Colon (tissue), 2 donors: ENCODE results near the gene HTRA1.
A peak's percentile ranks its signal among the peaks of the same experiment; 100 is the strongest.

ENCODE experiments used
- FAIRE-seq: peaks from 2 replicates; lab custom pipeline; 2012; peaks lifted over from hg19 to GRCh38; lab: Jason Lieb, UNC
- donor health status: control.
- donor health status: control.

HTRA1 gene

GRCh38 chr10:122519144-122519543, 57.8 kb downstream of the HTRA1 start:
- no peak for FAIRE-seq

DNA sequence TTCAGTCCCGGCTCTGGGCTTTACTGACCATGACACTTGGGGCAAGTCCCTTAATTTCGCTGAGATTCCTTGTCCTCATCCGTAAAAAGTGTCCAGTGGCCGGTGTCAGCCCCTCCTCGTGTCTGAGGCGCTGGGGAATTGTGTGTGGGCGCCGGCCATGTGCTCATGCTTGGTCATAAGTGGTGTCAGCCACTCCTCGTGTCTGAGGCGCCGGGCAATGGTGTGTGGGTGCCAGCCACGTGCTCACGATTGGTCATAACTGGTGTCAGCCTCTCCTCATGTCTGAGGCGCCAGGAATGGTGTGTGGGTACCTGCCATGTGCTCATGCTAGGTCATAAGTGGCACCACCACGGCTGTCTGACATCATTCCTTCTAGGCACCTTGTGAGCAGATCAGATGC, 58.5 kb downstream of the HTRA1 start:
- no peak for FAIRE-seq

DNA sequence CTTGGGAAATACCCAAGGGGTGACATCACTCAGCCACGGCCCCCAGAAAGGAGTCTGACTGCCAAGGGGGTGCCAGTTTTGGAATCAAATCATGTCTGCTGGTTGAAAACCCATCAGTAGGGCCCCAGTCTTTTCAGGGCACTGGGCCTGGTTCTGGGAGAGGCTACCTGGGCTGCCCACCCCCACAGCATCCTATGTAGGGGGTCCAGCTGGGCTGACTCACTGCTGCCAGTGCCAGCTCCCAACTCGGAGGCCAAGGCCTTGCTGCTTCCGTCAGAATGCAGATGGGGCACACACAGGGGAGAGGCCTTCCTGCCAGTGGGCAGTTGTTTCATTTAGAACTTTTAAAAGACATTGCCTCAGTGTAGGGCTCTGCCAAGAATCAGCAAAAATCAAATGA, 59.7 kb downstream of the HTRA1 start:
- FAIRE-seq = no peak

DNA sequence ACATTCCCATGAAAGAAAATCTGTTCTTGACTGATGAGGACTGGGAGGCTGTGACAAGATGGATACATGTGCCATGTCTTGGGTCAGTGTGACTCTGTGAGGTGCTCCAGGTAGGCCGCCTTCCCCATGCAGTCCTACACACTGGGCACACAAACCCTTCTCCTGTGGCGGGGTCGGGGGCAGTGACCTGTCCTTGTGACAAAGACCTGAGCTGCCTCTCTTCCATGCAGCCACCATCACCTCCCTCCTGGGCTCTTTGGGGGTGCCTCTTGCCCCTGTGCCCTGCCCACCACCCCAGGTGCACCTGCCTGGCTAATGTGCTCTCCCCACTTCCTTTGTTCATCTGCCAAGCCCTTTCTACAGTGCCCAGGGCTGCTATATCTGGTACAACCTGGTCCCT, 63.5 kb downstream of the HTRA1 start:
- no peak for FAIRE-seq

DNA sequence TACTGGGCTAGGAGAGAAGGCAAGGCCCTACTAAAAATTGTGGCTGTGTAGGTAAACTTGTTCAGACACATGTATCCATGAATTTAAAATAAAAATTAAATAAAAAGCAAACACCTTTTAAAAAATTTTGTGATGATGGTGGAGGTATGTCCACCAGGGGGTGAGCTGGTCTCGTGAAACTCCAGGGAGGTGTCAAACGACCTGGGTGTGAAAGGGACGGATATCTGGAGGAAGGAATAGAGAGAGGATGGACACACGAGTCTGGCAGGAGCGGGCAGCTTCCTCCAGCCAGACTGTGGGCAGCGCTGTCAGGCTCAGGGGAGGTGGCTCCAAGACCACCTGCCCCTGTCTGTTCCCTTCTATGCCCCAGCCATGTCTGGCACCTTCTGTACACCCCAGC, 64.4 kb downstream of the HTRA1 start:
- no peak for FAIRE-seq

DNA sequence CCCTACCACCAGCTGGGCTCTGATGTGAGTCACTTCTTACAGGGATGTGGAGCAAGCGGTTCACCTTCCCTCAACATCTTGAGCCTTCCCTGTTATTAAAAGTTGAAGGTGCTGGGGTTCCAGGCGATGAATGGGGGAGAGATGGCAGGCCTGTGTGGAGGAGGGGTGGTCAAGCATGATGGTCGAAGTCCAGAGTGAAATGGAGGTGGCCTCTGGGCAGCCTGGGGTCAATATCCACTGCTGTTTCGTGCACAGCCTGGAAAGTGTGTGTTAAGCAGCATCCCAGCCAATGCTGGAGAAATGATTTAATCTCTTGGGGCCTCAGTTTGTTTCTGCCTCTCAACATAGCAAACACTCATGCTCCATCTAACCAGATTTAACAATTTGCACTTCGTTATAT, 65.5 kb downstream of the HTRA1 start:
- FAIRE-seq = no peak

DNA sequence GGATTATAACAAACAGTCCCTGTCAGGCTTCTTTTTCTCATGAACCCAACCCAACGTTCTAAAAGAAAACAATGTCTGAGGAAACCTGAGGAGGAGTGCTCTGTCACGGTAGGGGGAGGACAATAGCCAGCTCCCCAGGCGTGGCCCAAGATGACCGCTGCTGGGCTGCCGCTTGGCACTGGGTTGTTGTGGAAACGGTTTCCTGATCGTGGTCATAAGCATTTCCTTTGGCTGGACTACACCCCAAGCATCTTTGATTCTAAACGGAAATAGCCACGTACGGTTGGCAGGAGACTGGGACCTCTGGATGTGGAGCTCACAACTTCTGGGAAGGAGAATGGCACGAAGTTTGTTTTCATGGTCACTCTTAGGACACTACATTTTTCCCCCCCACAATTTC, 68.8 kb downstream of the HTRA1 start:
- FAIRE-seq = no peak

- FAIRE-seq = no peak
Observed at GRCh38 chr10:122531261-122531660, 69.9 kb downstream of the HTRA1 start.

GRCh38 chr10:122531939-122532338, 70.6 kb downstream of the HTRA1 start:
- no peak for FAIRE-seq

GRCh38 chr10:122532601-122533296, 71.4 kb downstream of the HTRA1 start:
- FAIRE-seq = peak; percentile 14

DNA sequence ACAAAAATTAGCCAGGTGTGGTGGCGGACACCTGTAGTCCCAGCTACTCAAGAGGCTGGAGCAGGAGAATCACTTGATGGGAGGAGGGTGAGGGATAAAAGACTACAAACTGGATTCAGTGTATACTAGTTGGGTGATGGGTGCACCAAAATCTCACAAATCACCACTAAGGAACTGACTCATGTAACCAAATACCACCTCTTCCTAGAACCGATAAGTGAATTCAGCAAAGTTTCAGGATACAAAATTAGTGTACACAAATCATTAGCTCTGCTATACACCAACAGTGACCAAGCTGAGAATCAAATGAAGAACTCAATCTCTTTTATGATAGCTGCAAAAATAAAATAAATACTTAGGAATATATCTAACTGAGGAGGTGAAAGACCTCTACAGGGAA, 76.2 kb downstream of the HTRA1 start:
- FAIRE-seq = no peak

- FAIRE-seq = no peak
Observed at GRCh38 chr10:122541541-122542002, 80.2 kb downstream of the HTRA1 start.

DNA sequence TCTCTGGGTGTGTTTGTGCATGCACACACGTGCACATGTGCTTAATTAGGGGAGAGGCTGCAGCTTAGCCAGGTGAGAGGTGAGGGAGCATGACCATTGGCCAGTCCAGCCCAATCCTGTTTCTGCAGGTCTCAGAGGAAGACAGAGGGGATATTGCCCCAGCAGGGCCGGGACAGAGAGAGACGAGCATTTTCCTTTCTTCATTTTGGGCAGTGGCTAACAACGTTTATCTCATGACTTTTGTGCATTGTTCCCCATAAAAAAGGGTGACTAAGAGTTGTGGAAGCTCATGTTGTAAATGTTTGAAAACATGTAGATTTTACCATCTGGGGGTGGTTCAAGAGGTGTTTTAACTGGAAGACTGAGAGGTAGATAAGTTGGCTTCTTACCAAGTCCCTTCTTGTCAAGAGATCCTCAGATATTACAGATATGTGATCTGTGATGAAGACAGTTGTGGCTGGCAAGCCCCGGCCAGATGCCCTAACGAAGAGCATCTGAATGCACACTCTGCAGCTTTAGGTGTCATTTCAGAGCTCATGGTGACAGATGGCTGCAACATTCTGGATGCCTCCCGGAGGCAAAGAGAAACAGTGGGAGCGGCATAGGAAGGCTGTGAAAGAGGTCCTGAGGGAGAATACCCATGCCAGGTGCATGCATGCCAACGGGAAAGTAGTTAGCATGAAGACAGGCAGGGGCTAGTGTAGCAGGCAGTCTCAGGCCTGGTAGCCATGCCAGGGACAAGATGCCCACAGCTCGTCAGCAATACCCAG, 82.5 kb downstream of the HTRA1 start:
- FAIRE-seq = no peak

- FAIRE-seq = no peak
Observed at GRCh38 chr10:122544493-122544892, 83.1 kb downstream of the HTRA1 start.

DNA sequence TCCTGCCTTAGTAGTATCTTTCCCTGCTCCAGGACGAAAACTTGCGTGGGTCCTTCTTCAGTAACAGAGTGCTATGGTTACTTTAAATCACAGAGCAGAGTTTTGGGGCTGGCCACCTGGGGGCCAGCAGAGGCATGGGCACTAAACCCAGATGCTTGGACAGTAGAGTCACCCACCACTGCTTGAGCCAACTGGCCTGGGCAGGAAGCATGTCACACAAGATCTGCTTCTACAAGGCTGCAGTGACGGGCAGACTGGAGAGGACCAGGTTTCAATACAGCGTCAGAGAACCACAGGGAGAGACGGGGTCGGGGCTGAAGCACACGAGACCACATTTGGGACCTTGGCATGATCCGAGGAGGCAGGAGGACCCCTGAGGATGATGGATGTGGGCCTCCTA, 84.9 kb downstream of the HTRA1 start:
- FAIRE-seq = no peak

DNA sequence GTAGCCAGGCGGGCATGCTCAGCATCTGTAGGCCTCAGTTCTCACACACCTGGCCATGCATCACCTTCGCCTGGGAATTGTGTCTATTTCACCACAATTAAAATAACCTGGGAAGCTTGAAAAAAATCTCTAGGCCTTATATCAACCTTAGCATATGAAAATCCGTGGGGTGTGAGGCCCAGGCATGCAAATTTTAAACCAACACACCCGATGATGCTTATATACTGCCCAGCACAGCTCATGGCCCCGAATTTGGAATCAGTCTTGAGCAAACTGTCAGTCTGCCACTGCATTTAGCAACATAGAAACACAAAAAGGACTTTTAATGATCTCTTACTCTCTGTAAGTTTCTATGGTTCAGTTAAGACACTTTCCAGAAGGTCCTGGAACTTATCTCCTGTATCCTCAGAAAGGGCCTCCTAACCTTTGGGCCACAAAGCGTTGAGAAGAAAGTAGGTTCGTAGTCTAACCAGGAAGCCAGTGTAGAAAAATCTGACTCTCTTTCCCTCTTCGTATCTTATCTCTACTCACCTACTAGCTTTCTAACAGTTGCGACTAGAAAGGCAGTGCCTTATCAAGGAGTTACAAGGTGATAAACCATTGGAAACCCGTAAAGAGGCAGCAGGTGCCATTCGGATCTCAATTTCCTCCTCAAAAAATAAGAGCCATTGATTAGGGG, 87.2 kb downstream of the HTRA1 start:
- FAIRE-seq = no peak

GRCh38 chr10:122549636-122550035, 88.3 kb downstream of the HTRA1 start:
- no peak for FAIRE-seq

GRCh38 chr10:122550427-122550826, 89.1 kb downstream of the HTRA1 start:
- no peak for FAIRE-seq

DNA sequence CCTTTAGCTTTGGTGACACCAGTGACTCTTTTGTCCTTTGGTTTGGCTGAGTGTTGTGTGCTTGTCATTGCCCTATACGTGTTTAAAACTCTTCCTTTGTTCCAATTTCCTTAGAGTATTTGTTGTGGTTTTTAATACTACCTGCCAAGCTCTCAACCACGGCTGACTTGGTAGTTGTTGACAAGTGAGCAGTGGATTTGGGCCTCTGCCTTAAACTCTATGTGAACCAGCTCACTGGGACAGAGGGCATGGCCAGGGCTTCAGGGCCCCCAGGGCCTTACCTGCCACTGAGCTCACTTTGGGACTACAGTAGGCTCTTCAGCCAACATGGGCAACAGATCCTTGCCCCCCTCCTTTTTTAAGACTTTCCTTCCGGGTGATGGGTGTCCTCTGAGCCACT, 89.6 kb downstream of the HTRA1 start:
- FAIRE-seq = no peak

GRCh38 chr10:122551450-122551849, 90.1 kb downstream of the HTRA1 start:
- FAIRE-seq = no peak

- no peak for FAIRE-seq
Observed at GRCh38 chr10:122553341-122553740, 92.0 kb downstream of the HTRA1 start.

- no peak for FAIRE-seq
Observed at GRCh38 chr10:122554131-122555036, 93.0 kb downstream of the HTRA1 start.
